GM23338 (cell line): Measurements from ENCODE around the gene ADAM30. TPM values are rescaled to one million over a fixed set of nuclear protein-coding genes. Genes with fewer than 3 reads are reported as not detected.

Experiments used
- ATAC-seq: fragments of 200-7000 bp; cut with Tn5 transposase; 3 replicates; pipeline ENCODE4 v1.9.1; 2020
- DNase-seq: peaks from one replicate; pipeline ENCODE4 v3.0.0-alpha.2; 2015; ENCODE audit warnings: low spot score
- H2AFZ ChIP-seq: fragments of 200-600 bp; sonication (generic); 2 replicates; pipeline ENCODE4 v1.8.0; 2016; ENCODE audit warnings: antibody characterized with exemption, mild to moderate bottlenecking, moderate library complexity
- H3F3A ChIP-seq: fragments of 200-600 bp; sonication (generic); replicated peaks from 2 replicates; pipeline ENCODE4 v1.8.0; 2017; ENCODE audit warnings: antibody characterized with exemption, mixed run types, low read depth
- H3K27ac ChIP-seq: fragments of 200-600 bp; sonication (generic); 2 replicates; pipeline ENCODE4 v1.6.1; 2016; ENCODE audit warnings: low read depth
- H3K27me3 ChIP-seq: fragments of 200-600 bp; sonication (generic); 2 replicates; pipeline ENCODE4 v1.8.0; 2016; ENCODE audit warnings: mild to moderate bottlenecking, mixed run types, moderate library complexity; ENCODE audit not compliant: insufficient read depth
- H3K36me3 ChIP-seq: fragments of 200-600 bp; sonication (generic); 2 replicates; pipeline ENCODE4 v1.8.0; 2016; ENCODE audit warnings: mild to moderate bottlenecking; ENCODE audit not compliant: insufficient read depth
- H3K4me1 ChIP-seq: fragments of 200-600 bp; sonication (generic); 2 replicates; pipeline ENCODE4 v1.8.0; 2016; ENCODE audit warnings: mild to moderate bottlenecking, moderate library complexity; ENCODE audit not compliant: insufficient read depth
- H3K4me2 ChIP-seq: fragments of 200-600 bp; sonication (generic); 2 replicates; pipeline ENCODE4 v1.7.1; 2017; ENCODE audit warnings: mixed run types
- H3K4me3 ChIP-seq: fragments of 200-600 bp; sonication (generic); 2 replicates; pipeline ENCODE4 v1.6.1; 2016; ENCODE audit warnings: mixed run types
- H3K79me2 ChIP-seq: fragments of 200-600 bp; sonication (generic); replicated peaks from 2 replicates; pipeline ENCODE4 v1.8.0; 2017; ENCODE audit warnings: mild to moderate bottlenecking; ENCODE audit not compliant: insufficient read depth
- H3K9me2 ChIP-seq: fragments of 200-600 bp; sonication (generic); 2 replicates; pipeline ENCODE4 v1.8.0; 2017; ENCODE audit not compliant: insufficient read depth
- H4K20me1 ChIP-seq: fragments of 200-600 bp; sonication (generic); replicated peaks from 2 replicates; pipeline ENCODE4 v1.8.0; 2017; ENCODE audit warnings: mild to moderate bottlenecking; ENCODE audit not compliant: insufficient read depth
- H3K27ac Mint-ChIP-seq: 2 replicates; pipeline ENCODE4 v1.8.0; 2020; ENCODE audit warnings: inconsistent platforms, mild to moderate bottlenecking, moderate library complexity, mixed read lengths
- H3K27me3 Mint-ChIP-seq: 3 replicates; pipeline ENCODE4 v1.8.0; 2022; ENCODE audit warnings: low read depth, mild to moderate bottlenecking, moderate library complexity, mixed read lengths, inconsistent platforms; ENCODE audit not compliant: insufficient read depth, poor library complexity
- H3K36me3 Mint-ChIP-seq: 3 replicates; pipeline ENCODE4 v1.8.0; 2021; ENCODE audit warnings: low read depth, mild to moderate bottlenecking, inconsistent platforms, moderate library complexity, mixed read lengths
- H3K4me1 Mint-ChIP-seq: 3 replicates; pipeline ENCODE4 v1.8.0; 2020; ENCODE audit warnings: mild to moderate bottlenecking, inconsistent platforms, mixed read lengths
- H3K4me3 Mint-ChIP-seq: 3 replicates; pipeline ENCODE4 v1.8.0; 2021; ENCODE audit warnings: moderate library complexity, mild to moderate bottlenecking, inconsistent platforms, mixed read lengths
- H3K9me3 Mint-ChIP-seq: 3 replicates; pipeline ENCODE4 v1.8.0; 2020; ENCODE audit warnings: moderate library complexity, mild to moderate bottlenecking, inconsistent platforms, mixed read lengths
- CREB1 ChIP-seq: fragments of 250-450 bp; sonication (Bioruptor Pico); IDR thresholded peaks from 2 replicates; pipeline ENCODE4 v1.5.0; 2020; ENCODE audit warnings: low read depth, mild to moderate bottlenecking, moderate library complexity
- CTCF ChIP-seq, 2 experiments: fragments of 200-600 bp in 1 of 2; sonication (generic) in 1 of 2; conservative IDR thresholded peaks; 2 replicates each; pipeline versions ENCODE4 v1.5.1 to v1.6.1; 2016 to 2017; ENCODE audit warnings: antibody characterized with exemption in 2 of 2, low read depth in 2 of 2, mild to moderate bottlenecking in 2 of 2, moderate library complexity in 1 of 2
- EZH2phosphoT487 ChIP-seq: fragments of 200-600 bp; sonication (generic); IDR thresholded peaks from one replicate; pipeline ENCODE4 v1.8.1; 2018; ENCODE audit warnings: antibody characterized with exemption; ENCODE audit not compliant: unreplicated experiment
- JUNB ChIP-seq: IDR thresholded peaks from one replicate; pipeline ENCODE4 v1.6.1; 2016; ENCODE audit warnings: antibody characterized with exemption; ENCODE audit not compliant: unreplicated experiment
- NANOG ChIP-seq: IDR thresholded peaks from 2 replicates; pipeline ENCODE4 v1.6.1; 2016; ENCODE audit warnings: antibody characterized with exemption, borderline replicate concordance
- REST ChIP-seq: IDR thresholded peaks from one replicate; pipeline ENCODE4 v1.6.1; 2018; ENCODE audit warnings: antibody characterized with exemption; ENCODE audit not compliant: unreplicated experiment
- STAT1 ChIP-seq: IDR thresholded peaks from one replicate; pipeline ENCODE4 v1.6.1; 2016; ENCODE audit warnings: antibody characterized with exemption; ENCODE audit not compliant: unreplicated experiment
- ZNF331 ChIP-seq: fragments of 250-450 bp; sonication (Bioruptor Pico); IDR thresholded peaks from 2 replicates; pipeline ENCODE4 v1.5.0; 2020; ENCODE audit warnings: low read depth, mild to moderate bottlenecking, moderate library complexity
- ZNF462 ChIP-seq: fragments of 250-450 bp; sonication (Bioruptor Pico); IDR thresholded peaks from 2 replicates; pipeline ENCODE4 v1.5.0; 2020; ENCODE audit warnings: mild to moderate bottlenecking, moderate library complexity
- polyA plus RNA-seq: library from polyadenylated mRNA; unstranded; fragments of >200 nt; fragmentation: Nextera tagmentation; extraction: Ambion mirVana; gene quantifications from 2 replicates; pipeline ENCODE4 v1.2.1, GENCODE V29; 2016
- total RNA-seq: library from RNA; depleted of rRNA; stranded (reverse); fragments of >200 nt; shearing (Covaris generic); gene quantifications from 2 replicates; pipeline ENCODE4 v1.2.3, GENCODE V29; 2014

Gene ADAM30
- total and polyA plus RNA-seq, 2 experiments from 2014 or later, result not detected

GRCh38 chr1:119903443-119903835, 7.1 kb upstream of the ADAM30 start (continued):
- TF ChIP-seq ZNF462 (CRISPR knock-in tag) (no peak), ZNF331 (no peak), EZH2phosphoT487 (no peak), STAT1 (no peak), CREB1 (no peak), JUNB (no peak), CTCF (conservative IDR thresholded peaks at IDR 0.05; ENCODE audit: low read depth in 2 of 2) (no peak)

- Histone ChIP-seq H3K9me2 (no peaks in the 10 kb centered on the region), H3K27ac (no peak overlapping the region), H3K79me2 (no peaks in the 10 kb centered on the region), H3K27me3 (no peaks in the 10 kb centered on the region), H3K36me3 (no peaks in the 10 kb centered on the region), H3K4me1 (no peaks in the 10 kb centered on the region), H4K20me1 (no peaks in the 10 kb centered on the region), H2AFZ (no peak overlapping the region), H3K4me2 (no peak overlapping the region), H3F3A (no peaks in the 10 kb centered on the region), H3K4me3 (no peak overlapping the region)
- H3K4me3 Mint-ChIP-seq, result no peak overlapping the region
- no peaks in the 10 kb centered on the region for H3K4me1 Mint-ChIP-seq
- no peaks in the 10 kb centered on the region for H3K36me3 Mint-ChIP-seq
- no peak overlapping the region for H3K27ac Mint-ChIP-seq
- TF ChIP-seq EZH2phosphoT487 (no peak), REST (no peak), NANOG (no peak)
- peaks cover 3% of the 10 kb centered on the region for H3K27me3 Mint-ChIP-seq
- no peak for DNase-seq
- ATAC-seq, result no peak
- no peaks in the 10 kb centered on the region for H3K9me3 Mint-ChIP-seq
These were observed 6.6 kb upstream of the ADAM30 start for GRCh38 chr1:119902775-119903442.
